HepG2 (cell line): ENCODE data around the gene TP73. TPM values are rescaled to one million over a fixed set of nuclear protein-coding genes. Genes with fewer than 3 reads are reported as not detected.
A peak's percentile ranks its signal among the peaks of the same experiment; 100 is the strongest.

Experiments
- ASH2L ChIP-seq: fragments of 300-600, 200-600 bp; sonication (generic); IDR thresholded peaks from 2 replicates; pipeline ENCODE4 v1.7.0; 2017; ENCODE audit warnings: low read depth, mild to moderate bottlenecking, moderate library complexity, mixed read lengths, low read length; ENCODE audit not compliant: insufficient read length
- CBX1 ChIP-seq: IDR thresholded peaks from one replicate; pipeline ENCODE4 v1.6.1; 2016; ENCODE audit warnings: antibody characterized with exemption, low read depth
- DMAP1 ChIP-seq: IDR thresholded peaks from 2 replicates; pipeline ENCODE4 v1.6.1; 2016
- ELF1 ChIP-seq: sonication (generic); formaldehyde crosslinking; IDR thresholded peaks from 2 replicates; pipeline ENCODE4 v1.4.0; 2020; ENCODE audit warnings: missing genetic modification reagents
- KDM5A ChIP-seq: fragments of 200-600 bp; sonication (generic); IDR thresholded peaks from 2 replicates; pipeline ENCODE4 v1.7.0; 2018; ENCODE audit warnings: antibody characterized with exemption, mild to moderate bottlenecking, low read length, borderline replicate concordance
- MXD1 ChIP-seq: sonication (generic); formaldehyde crosslinking; IDR thresholded peaks from 2 replicates; pipeline ENCODE4 v1.4.0; 2020; ENCODE audit warnings: mild to moderate bottlenecking, missing genetic modification reagents
- NFYC ChIP-seq: IDR thresholded peaks from 2 replicates; pipeline ENCODE4 v1.6.1; 2016; ENCODE audit warnings: missing genetic modification reagents, missing compliant biosample characterization
- POLR2G ChIP-seq: fragments of 200-400 bp; formaldehyde crosslinking; IDR thresholded peaks from 2 replicates; pipeline ENCODE4 v1.6.1; 2018; ENCODE audit warnings: mild to moderate bottlenecking, low read depth, low read length, moderate library complexity
- PRMT3 ChIP-seq: sonication (generic); formaldehyde crosslinking; IDR thresholded peaks from 2 replicates; pipeline ENCODE4 v1.8.1; 2022; ENCODE audit warnings: low read depth, mild to moderate bottlenecking, moderate library complexity, missing genetic modification reagents, borderline replicate concordance
- SSRP1 ChIP-seq: IDR thresholded peaks from 2 replicates; pipeline ENCODE4 v1.6.1; 2016; ENCODE audit warnings: control low read depth
- TEAD3 ChIP-seq: optimal IDR thresholded peaks from 2 replicates; pipeline ENCODE3; 2016; ENCODE audit warnings: borderline replicate concordance
- ZBTB21 ChIP-seq: sonication (generic); formaldehyde crosslinking; IDR thresholded peaks from 2 replicates; pipeline ENCODE4 v1.4.0; 2020; ENCODE audit warnings: missing genetic modification reagents
- ZBTB7A ChIP-seq: sonication (generic); formaldehyde crosslinking; IDR thresholded peaks from 2 replicates; pipeline ENCODE4 v1.8.0; 2022; ENCODE audit warnings: mild to moderate bottlenecking, missing genetic modification reagents
- ZFX ChIP-seq: sonication (generic); formaldehyde crosslinking; IDR thresholded peaks from 2 replicates; pipeline ENCODE4 v1.4.0; 2020; ENCODE audit warnings: mild to moderate bottlenecking, low read depth, missing genetic modification reagents, moderate library complexity
- ZNF224 ChIP-seq: sonication (generic); formaldehyde crosslinking; IDR thresholded peaks from 2 replicates; pipeline ENCODE4 v1.5.0; 2020; ENCODE audit warnings: mild to moderate bottlenecking, missing genetic modification reagents
- ZNF263 ChIP-seq: sonication (generic); formaldehyde crosslinking; IDR thresholded peaks from 2 replicates; pipeline ENCODE4 v1.4.0; 2020; ENCODE audit warnings: missing genetic modification reagents
- ZNF501 ChIP-seq: sonication (generic); formaldehyde crosslinking; IDR thresholded peaks from 2 replicates; pipeline ENCODE4 v1.5.1; 2020; ENCODE audit warnings: mild to moderate bottlenecking, moderate library complexity, missing genetic modification reagents
- ZNF503 ChIP-seq: sonication (generic); formaldehyde crosslinking; IDR thresholded peaks from 2 replicates; pipeline ENCODE4 v1.4.0; 2020; ENCODE audit warnings: missing genetic modification reagents
- ZNF687 ChIP-seq: sonication (generic); formaldehyde crosslinking; IDR thresholded peaks from 2 replicates; pipeline ENCODE4 v1.5.1; 2020; ENCODE audit warnings: mild to moderate bottlenecking, missing genetic modification reagents, moderate library complexity
- polyA plus RNA-seq, 8 experiments: library from polyadenylated mRNA; depleted of rRNA in 3 of 8; stranded (reverse) in 7 of 8; unstranded in 1 of 8; fragments of >200 nt; fragmentation: Illumina TruSeq in 4 of 8; extraction: Trizol in 4 of 8; gene quantifications; 2 replicates each; pipeline versions ENCODE4 v1.2.1 to v1.2.3, GENCODE V29; 2011 to 2016; ENCODE audit warnings: low read depth in 4 of 8, missing spikeins in 1 of 8, mixed read lengths in 1 of 8; ENCODE audit not compliant: insufficient read depth in 1 of 8
- total RNA-seq, 5 experiments: library from RNA; depleted of rRNA; stranded (reverse); fragments of >200 nt; fragmentation: Illumina TruSeq; extraction: Trizol; gene quantifications; 2 replicates each; pipeline ENCODE4 v1.2.3, GENCODE V29; 2016; ENCODE audit warnings: low read depth in 1 of 5

The TP73 gene
- total and polyA plus RNA-seq, 2 of the 13 experiments (the other 11 are each of a cell fraction or from before 2014, with no cell fraction given): 0.49 to 1.1 TPM

GRCh38 chr1:3624200-3625136 lies 27.8 kb upstream of the TP73 start, which contains the start of gene TPRG1L (continued):
- TF ChIP-seq ZNF687 (peak; percentile 73), NFYC (CRISPR knock-in tag) (peak; percentile 90), ELF1 (CRISPR knock-in tag) (peak; percentile 91), ZNF501 (peak; percentile 72), POLR2G (0 out of 2 replicates have a peak, but pooled peaks have one; percentile 33), TEAD3 (peak; percentile 35), ASH2L (peak; percentile 62), SSRP1 (no peak), DMAP1 (CRISPR knock-in tag) (peak; percentile 42), CBX1 (no peak), ZBTB7A (CRISPR knock-in tag) (peak; percentile 79), ZFX (CRISPR knock-in tag) (peak; percentile 71; the same call in 1 of the 2 replicates), KDM5A (peak; percentile 82), ZBTB21 (CRISPR knock-in tag) (no peak), PRMT3 (CRISPR knock-in tag) (0 out of 2 replicates have a peak, but pooled peaks have one; percentile 36), MXD1 (CRISPR knock-in tag) (0 out of 2 replicates have a peak, but pooled peaks have one; percentile 51), ZNF263 (CRISPR knock-in tag) (0 out of 2 replicates have a peak, but pooled peaks have one; percentile 27), ZNF224 (CRISPR knock-in tag) (no peak), ZNF503 (CRISPR knock-in tag) (0 out of 2 replicates have a peak, but pooled peaks have one; percentile 34)
